Activated T-helper 9 cell treated with anti-CD3 and anti-CD28 coated beads, Interleukin-2, amount 50 U/mL, for 16 hours (primary cell): ENCODE measurements around the gene SRRM3.
"Not testable (repeated sequence)": the region's sequence is repeated elsewhere in the genome, so short reads cannot be mapped to it uniquely, and the experiment has no call there.

Experiments used
- DNase-seq: peaks from one replicate; pipeline ENCODE4 v3.0.0-alpha.2; 2020; ENCODE audit warnings: low read depth

Gene SRRM3

GRCh38 chr7:76315364-76315763, 113.7 kb downstream of the SRRM3 start:
- no peak for DNase-seq

DNA sequence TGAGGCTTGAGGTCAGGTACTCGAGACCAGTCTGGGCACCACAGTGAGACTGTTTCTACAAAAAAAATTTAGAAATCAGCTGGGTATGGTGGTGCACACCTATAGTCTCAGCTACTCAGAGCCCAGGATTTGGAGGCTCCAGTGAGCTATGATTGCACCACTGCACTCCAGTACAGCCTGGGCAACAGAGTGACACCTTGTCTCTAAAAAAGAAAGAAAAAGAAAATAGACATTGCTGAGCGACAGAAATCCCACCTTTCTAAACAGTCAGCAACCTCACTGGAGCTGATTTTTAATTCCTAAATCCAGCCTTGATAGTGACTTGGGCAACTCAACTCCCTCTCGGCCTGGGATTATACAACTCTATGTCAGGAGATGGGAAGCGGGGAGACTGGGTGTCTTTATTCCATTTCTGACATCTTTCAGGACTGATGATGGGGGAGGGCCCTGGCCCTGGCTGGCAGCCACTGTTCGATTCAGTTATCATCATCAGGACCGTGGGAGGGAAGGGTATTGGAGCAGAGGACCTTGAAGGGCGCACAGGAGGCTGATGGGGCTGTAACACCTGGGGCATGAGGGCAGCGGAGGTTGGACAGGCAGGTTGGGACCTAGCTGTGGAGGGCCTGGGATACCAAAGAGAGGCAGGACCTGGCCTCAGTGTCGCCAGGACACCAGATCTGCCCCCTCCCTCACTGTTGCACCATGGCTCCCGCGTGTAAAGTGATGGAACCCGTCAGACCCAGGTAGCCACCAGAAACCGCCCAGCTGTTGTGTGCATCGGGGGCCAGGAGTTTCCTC, 115.5 kb downstream of the SRRM3 start:
- no peak for DNase-seq

DNA sequence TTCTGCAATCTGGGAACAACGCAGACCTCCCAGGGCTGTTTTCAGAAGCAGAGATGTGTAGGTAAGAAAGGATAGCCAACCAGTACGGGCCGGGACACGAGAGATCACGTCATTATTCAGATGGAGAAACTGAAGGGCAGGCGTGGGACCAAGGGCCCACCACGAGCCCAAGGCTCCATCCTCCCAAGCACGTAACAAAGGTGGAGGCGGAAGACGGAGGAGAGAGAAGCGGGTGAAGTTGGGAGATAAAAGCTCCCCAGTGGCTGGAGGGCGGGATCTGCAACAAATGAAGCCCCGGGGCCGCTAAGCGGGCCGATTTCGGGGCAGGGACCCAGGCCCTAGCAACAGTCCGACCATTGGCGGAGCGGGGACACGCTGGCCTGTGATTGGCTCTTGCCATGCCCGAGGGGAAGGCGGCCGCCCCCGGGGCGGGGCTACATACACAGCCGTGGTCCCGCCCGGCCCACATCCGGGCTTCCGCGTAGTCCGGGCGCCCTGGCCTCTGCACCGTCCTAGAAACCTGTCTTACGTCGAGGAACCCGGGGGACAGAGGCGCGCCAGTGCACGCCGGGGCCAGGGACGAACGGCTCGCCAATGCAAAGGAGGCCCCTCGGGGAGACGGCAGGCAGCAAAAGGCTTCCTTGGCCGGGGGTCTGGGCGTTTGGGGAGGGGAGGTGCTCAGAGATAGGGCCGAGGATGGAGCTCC, 116.2 kb downstream of the SRRM3 start:
- DNase-seq: peak; percentile 94

DNA sequence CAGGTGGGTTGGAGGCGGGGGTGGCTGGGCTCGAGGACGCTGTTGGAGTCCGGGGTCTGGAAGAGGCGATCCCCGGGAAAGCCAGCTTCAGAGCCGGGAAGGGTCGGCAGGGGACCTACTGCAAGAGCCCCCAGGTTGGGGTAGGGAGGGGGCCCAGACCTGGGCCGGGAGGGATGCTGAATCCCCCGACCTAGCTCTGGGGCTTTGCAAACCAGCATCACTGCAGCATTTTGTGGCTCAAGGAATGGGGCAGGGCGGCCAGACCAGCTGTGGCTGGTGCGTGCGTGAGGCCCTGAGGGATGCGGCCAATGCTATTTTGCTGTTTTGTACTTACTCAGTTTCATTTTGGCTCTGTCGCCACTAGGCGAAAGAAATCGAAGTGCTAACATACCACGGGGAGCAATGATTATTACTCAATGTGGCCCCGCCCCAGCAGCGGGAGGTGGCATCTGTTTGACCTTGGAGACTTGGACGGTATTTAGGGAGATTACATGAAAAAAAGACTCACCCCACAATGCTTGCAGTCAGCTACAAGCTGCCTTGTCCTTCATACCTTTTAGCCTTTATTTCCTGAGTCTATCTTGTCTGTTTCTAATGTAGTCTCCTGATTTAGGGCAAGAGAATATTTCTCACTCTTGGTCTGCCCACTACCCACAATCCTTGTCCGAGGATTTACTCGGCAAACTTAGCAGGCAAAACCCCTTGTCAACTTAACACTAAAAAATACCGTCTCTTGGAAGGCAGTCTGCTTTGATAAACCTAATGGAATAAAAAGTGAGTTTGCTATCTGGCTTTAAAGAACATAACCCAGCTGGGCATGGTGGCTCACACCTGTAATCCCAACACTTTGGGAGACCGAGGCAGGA, 117.0 kb downstream of the SRRM3 start:
- DNase-seq: peak; percentile 47

DNA sequence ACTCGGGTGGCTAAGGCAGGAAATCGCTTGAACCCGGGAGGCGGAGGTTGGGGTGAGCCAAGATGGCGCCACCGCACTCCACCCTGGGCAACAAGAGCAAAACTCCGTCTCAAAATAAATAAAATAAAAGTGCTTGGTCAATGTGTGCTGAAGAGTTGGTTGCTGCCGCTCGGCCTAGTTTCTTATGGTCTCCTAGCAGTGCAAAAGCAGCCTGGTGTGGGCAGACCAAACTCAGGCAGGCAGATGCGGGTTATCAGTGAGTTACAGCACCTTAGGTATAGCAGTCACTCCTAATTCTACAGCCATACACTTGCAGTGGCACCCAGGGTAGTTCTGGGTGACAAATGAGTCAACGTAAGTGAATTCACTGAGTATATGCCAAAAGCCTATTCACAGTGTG, 123.4 kb downstream of the SRRM3 start:
- no peak for DNase-seq

DNA sequence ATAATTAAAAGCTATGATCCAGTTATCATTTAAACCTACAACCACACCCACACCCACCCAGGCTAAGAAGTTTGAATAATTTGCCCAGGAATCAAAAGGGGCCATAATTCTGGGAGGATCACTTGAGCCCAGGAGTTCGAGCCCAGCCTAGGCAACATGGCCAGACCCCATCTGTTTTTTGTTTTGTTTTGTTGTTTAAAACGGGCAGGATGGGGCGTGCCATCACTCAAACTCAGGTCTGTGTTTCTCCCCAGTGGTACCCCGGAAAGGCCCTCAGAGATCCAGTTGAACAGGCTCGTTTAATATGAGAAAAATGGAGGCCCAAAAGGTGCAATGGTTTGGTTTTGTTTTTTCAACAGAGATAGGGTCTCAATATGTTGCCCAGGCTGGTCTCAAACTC, 124.1 kb downstream of the SRRM3 start:
- no peak for DNase-seq

DNA sequence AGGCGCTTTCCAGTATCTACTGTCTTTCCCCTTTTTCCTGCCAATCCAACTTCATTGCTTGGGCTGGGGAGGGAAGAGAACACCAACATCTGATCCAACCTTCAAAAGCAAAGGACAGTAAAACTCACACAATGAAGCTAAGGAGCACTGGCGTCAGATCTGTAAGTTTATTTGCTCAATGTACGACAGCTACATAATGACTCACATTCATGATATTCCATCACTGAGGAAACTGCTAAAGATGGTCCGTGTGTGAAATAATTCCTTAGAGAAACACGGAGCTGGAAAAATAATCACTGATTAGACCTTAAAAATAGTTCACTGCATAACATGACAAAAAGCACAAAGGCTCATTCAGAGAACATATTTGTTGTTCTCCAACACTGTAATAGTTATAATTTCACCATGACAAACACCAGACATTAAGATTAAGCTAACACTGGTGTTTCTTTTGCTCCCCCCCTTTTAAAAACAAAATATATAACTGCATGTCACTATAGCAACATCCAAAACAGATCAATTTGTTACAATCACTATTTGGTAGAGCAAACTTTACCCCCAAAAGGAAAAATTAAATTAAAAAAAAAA, 125.0 kb downstream of the SRRM3 start:
- no peak for DNase-seq

DNA sequence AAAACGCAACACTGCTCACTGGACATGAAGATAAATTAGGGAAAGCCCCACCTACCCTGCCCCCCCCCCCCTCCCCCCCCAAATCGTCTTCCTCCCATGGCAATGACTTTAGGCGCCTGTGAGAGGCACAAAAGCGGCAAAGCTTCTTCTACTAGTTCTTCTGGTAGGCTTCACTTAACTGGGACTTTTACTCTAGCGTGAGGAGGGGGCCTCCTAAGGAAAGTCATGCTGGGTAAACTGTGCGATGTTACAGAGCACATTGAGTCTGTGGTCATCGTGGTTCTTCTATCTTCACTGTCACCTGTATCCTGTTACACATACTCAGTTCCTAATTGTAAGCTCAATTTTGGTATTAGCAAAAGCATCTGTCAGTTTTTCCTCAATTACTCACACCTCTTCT, 125.9 kb downstream of the SRRM3 start:
- no peak for DNase-seq

DNA sequence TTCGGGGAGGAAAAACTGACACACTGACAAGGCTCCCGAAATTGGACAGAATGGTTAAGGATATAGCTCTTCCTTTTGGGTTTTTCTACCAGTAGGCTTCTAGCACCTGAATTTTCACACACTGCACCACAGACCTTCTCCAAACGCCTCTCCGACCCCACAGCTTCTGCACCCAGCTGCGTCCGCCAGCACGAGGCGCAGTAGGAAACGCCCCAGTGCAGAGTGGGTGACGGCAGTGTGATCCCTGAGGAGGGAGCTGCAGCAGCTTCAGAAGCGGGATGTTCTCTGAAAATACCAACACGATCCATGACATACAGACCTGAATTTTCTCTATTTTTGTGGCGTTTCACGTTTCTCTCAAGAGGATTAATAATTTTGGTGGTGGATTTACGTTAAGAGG, 126.7 kb downstream of the SRRM3 start:
- DNase-seq: no peak

DNA sequence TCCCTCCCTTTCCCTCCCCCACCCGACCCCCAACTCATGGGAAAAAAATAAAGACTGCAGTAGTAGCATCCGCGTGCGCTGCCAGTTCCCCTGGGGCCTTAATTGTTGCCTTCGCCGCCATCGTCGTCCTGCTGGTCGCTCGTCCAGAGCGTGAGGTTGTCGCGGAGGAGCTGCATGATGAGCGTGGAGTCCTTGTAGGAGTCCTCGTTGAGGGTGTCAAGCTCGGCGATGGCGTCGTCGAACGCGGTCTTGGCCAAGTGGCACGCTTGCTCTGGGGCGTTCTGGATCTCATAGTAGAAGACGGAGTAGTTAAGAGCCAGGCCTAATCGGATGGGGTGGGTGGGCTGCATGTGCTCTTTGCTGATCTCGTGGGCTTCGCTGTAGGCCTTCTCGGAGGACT, 127.8 kb downstream of the SRRM3 start:
- DNase-seq: no peak

GRCh38 chr7:76330261-76330660, 128.6 kb downstream of the SRRM3 start:
- DNase-seq: no peak

DNA sequence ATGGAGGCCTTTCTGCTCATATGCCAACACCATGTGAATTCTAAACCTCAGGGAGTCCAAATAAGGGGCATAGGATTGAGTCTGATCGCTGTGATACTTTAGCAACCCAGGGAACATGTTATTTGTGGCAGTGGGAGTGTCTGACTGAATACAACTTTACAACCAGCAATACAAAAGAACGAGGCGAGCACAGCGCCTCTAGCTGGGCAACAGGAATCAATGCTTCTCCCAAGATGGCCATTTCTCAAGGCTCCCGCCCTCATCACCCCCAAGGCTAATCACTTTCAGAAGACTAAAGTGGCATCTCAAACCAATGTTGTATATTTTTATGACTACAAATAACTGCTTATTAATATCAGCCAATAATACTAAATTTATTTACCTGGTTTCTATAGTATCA, 129.0 kb downstream of the SRRM3 start:
- DNase-seq: no peak

GRCh38 chr7:76332078-76332477, 130.4 kb downstream of the SRRM3 start:
- DNase-seq: no peak

DNA sequence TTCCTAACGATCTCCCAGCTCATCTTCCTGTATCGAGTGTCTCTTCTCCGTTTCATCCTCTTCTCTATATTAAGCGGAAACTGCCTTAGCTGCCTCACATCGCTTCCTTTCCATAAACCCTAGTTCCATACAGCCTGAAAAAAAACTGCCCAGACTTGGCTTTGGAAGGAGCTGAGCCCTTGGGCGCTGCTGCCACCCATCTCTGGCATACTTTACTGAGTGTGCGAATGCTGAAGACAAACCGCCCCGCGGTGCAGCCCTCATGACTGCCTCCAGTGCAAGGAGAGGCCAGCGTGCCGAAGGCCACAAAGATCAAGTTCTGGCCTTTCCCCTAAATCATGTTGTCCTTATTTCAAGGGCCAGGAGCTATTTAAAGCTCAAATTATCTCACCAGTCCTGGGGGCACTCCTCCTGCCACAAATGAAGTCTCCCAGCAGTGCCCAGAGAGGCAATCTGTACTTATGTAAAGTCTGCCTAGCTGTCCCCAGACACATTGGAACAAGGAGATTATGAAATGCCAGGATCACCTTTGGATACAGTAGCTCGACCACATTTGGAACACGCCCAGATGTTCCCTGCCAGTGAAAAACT, 131.9 kb downstream of the SRRM3 start:
- DNase-seq: no peak

GRCh38 chr7:76334320-76334967, 132.7 kb downstream of the SRRM3 start:
- DNase-seq: no peak

GRCh38 chr7:76335417-76335816, 133.7 kb downstream of the SRRM3 start:
- DNase-seq: not testable (repeated sequence)

DNA sequence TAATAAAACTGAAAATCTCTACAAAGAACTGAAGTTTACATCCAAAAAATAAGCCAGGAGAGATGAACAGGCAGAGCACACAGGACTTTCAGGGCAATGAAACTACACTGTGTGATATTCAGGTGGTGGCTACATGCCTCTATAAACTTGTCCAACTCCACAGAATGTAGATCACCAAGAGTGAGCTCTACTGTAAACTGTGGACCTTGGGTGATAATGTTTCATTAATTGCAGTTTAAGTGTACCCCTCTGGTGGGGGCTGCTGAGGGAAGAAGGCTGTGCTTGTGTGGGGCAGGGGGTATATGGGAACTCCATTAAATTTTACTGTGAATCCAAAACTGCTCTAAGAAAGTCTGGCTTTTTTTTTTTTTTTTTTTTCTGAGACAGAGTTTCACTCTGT, 134.4 kb downstream of the SRRM3 start:
- DNase-seq: no peak
